Activated CD4-positive, alpha-beta T cell treated with anti-CD3 and anti-CD28 coated beads for 4 hours (primary cell): ENCODE measurements around the gene BACH2.

Experiments used
- DNase-seq, 2 donors: peaks; one replicate each; pipeline ENCODE4 v3.0.0-alpha.2; 2020

BACH2 gene

GRCh38 chr6:89954721-89955148 is 341.9 kb downstream of the BACH2 start:
- DNase-seq: no peak

- DNase-seq: peak; percentile 41 to 46
These were observed 344.0 kb downstream of the BACH2 start for GRCh38 chr6:89952686-89953085.

GRCh38 chr6:89952105-89952671 is 344.5 kb downstream of the BACH2 start:
- DNase-seq: no peak

GRCh38 chr6:89951574-89952104 is 345.0 kb downstream of the BACH2 start:
- DNase-seq: no peak

GRCh38 chr6:89950879-89951391 is 345.7 kb downstream of the BACH2 start:
- DNase-seq: no peak

GRCh38 chr6:89950446-89950845 is 346.2 kb downstream of the BACH2 start:
- no peak for DNase-seq

GRCh38 chr6:89948876-89949275 is 347.8 kb downstream of the BACH2 start:
- no peak for DNase-seq

- no peak for DNase-seq
These were observed 351.7 kb downstream of the BACH2 start for GRCh38 chr6:89944826-89945407.

GRCh38 chr6:89944181-89944755 is 352.4 kb downstream of the BACH2 start:
- DNase-seq: no peak

- no peak for DNase-seq
These were observed 354.0 kb downstream of the BACH2 start for GRCh38 chr6:89942601-89943000.

- DNase-seq: no peak
These were observed 354.7 kb downstream of the BACH2 start for GRCh38 chr6:89941763-89942497.

- no peak for DNase-seq
These were observed 355.4 kb downstream of the BACH2 start for GRCh38 chr6:89941031-89941762.

- peak; percentile 58 to 69 for DNase-seq
These were observed 356.2 kb downstream of the BACH2 start for GRCh38 chr6:89940225-89941027.

GRCh38 chr6:89939144-89939543 is 357.5 kb downstream of the BACH2 start:
- no peak for DNase-seq

GRCh38 chr6:89938014-89938413 is 358.6 kb downstream of the BACH2 start:
- no peak for DNase-seq

GRCh38 chr6:89936177-89936576 is 360.5 kb downstream of the BACH2 start:
- DNase-seq: no peak

- no peak for DNase-seq
These were observed 361.8 kb downstream of the BACH2 start for GRCh38 chr6:89934685-89935366.

- no peak for DNase-seq
These were observed 364.3 kb downstream of the BACH2 start for GRCh38 chr6:89932245-89932802.

- DNase-seq: no peak
These were observed 365.9 kb downstream of the BACH2 start for GRCh38 chr6:89930789-89931188.

GRCh38 chr6:89928604-89929003 is 368.0 kb downstream of the BACH2 start:
- DNase-seq: peak in 1 of 2 donors; percentile 47
